ENCODE data around the gene KAT6B.

DNA sequence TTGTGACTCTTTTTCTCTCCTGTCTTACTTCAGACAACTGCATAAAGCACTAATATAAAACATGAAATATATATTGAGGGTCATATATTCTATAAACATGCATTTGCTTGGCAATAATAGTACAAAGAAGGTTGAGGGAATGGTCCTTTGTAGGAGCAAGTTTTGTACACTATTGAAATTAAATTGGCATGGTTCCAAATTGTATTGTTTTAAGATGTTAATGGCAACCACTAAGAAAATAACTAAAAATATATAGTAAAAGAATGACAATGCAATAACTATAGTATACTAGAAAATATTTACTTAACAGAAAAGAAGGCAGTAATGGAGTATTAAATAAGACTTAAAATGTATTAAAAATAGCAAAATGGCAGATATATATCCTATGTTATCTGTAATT, 33.7 kb upstream of the KAT6B start:
- TF ChIP-seq POLR2AphosphoS5 (IDR thresholded peaks at IDR 0.05; ENCODE audit: low read depth, low read length) (no peak), POLR2A (IDR thresholded peaks at IDR 0.05; ENCODE audit: low read depth, low read length) (no peak), TAF1 (IDR thresholded peaks at IDR 0.05; ENCODE audit: low read depth, low read length) (no peak), PAX5 (IDR thresholded peaks at IDR 0.05; ENCODE audit: insufficient read depth, low read length, severe bottlenecking) (no peak)

All from GM12891 (cell line).